ENCODE measurements around the gene AMELY.

DNA sequence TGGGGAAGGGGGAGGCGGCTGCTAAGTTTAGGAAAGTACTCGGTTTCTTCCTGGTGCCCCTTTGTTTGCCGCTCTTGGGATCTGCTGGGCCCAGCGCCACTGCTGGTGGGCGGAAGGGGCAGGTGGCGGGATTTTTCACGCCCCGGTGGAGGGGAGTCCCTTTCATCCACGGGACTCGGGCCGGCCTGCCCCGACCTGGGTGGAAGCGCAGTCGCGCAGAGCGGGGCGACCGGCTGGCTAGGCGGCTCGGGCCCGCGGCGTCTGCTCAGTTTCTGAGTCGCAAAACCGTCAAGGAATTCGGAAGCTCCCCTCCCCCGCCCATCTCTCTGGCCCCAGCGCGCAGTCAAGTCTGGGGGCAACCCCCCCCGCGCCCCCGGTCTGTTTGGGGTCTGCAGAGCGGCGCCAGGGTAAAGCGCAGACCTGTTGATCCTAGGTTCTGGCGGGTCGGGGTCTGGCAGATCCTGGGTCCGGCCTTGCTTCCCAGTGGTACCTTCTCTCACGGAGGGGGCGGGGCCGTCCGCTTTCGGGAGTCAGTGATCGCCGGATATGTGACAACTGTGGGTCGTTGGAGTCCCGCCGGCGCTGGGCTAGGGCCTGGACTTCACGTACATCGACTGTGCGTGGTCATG, at the start of gene AMELY:
- TF ChIP-seq, protein P1, sequence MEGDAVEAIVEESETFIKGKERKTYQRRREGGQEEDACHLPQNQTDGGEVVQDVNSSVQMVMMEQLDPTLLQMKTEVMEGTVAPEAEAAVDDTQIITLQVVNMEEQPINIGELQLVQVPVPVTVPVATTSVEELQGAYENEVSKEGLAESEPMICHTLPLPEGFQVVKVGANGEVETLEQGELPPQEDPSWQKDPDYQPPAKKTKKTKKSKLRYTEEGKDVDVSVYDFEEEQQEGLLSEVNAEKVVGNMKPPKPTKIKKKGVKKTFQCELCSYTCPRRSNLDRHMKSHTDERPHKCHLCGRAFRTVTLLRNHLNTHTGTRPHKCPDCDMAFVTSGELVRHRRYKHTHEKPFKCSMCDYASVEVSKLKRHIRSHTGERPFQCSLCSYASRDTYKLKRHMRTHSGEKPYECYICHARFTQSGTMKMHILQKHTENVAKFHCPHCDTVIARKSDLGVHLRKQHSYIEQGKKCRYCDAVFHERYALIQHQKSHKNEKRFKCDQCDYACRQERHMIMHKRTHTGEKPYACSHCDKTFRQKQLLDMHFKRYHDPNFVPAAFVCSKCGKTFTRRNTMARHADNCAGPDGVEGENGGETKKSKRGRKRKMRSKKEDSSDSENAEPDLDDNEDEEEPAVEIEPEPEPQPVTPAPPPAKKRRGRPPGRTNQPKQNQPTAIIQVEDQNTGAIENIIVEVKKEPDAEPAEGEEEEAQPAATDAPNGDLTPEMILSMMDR (IDR thresholded peaks at IDR 0.05), result no peak
- no peak for TF ChIP-seq POLR2A (IDR thresholded peaks at IDR 0.05)

Data from sigmoid colon (tissue), 3 donors.